ENCODE results near the gene LTBP1.
"Not testable (repeated sequence)": the region's sequence is repeated elsewhere in the genome, so short reads cannot be mapped to it uniquely, and the experiment has no call there.

Gene LTBP1

DNA sequence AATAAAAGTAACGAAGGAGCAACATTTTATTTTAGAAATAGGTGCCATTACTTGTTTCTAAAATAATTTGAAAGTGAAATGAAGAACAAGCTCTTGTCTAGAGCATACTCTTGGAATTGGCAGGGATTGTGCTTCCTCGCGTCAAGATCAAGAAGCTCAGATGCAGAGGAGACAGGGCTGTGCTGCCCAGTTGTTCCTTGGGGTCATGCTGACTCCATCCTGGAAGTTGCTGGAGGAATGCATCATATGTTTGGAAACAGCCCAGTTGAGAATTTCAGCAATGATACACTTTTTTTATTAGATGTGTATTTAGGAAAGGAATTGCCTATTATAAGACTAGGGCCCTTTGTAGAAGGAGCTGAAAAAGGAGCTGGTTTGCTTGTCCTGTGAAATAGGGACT, 17.2 kb downstream of the LTBP1 start:
- DNase-seq (ENCODE audit: low read depth in 2 of 2): no peak

DNA sequence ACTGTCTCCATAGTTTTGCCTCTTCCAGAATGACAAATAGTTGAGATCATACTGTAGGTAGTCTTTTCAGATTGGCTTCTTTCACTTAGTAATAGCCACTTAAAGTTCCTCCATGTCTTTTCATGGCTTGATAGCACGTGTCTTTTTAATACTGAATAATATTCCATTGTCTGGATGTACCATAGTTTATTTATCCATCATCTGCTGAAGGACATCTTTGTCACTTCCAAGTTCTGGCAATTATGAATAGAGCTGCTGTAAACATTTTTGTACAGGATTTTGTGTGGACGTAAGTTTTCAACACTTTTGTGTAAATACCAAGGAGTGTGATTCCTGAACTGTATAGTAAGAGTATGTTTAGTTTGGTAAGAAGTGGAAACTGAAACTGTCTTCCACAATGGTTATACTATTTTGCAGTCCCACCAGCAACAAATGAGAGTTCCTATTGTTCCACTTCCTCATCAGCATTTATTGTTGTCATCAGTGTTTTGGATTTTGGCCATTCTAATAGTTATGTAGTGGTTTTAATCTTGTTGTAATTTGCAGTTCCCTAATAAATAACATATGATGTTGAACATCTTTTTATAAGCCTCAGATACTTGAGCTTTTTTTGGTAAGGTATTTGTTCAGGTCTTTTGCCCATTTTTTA, 18.9 kb downstream of the LTBP1 start:
- no peak for DNase-seq (ENCODE audit: low read depth in 2 of 2)

DNA sequence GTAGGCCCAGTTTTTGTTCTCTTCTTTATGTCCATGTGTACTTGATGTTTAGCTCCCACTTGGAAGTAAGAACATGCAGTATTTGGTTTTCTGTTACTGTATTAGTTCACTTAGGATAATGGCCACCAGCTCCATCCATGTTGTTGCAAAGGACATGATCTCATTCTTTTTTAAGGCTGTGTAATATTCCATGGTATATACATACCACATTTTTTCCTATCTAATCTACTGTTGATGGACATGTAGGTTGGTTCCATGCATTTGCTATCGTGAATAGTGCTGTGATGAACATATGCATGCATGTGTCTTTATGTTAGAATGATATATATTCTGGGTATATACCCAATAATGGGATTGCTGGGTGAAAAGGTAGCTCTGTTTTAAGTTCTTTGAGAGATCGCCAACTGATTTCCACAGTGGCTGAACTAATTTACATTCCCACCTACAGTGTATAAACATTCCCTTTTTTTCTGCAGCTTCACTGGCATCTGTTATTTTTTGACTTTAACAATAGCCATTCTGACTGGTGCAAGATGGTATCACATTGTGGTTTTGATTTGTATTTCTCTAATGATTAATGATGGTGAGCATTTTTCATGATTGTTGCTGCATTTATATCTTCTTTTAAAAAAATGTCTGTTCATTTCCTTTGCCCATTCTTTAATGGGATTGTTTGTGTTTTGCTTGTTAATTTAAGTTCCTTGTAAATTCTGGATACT, 22.9 kb downstream of the LTBP1 start:
- no peak for DNase-seq (ENCODE audit: low read depth in 2 of 2)

DNA sequence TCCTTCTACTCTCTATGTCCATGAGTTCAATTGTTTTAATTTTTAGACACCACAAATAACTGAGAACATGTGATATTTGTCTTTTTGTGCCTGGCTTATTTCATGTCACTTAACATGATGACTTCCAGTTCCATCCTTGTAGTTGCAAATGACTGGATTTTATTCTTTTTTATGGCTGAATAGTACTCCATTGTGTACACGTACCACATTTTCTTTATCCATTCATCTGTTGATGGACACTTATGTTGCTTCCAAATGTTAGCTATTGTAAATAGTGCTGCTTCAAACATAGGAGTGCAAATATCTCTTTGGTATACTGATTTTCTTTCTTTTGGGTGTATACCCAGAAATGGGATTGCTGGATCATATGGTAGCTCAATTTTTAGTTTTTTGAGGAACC, 27.0 kb downstream of the LTBP1 start:
- DNase-seq (ENCODE audit: low read depth in 2 of 2): not testable (repeated sequence)

DNA sequence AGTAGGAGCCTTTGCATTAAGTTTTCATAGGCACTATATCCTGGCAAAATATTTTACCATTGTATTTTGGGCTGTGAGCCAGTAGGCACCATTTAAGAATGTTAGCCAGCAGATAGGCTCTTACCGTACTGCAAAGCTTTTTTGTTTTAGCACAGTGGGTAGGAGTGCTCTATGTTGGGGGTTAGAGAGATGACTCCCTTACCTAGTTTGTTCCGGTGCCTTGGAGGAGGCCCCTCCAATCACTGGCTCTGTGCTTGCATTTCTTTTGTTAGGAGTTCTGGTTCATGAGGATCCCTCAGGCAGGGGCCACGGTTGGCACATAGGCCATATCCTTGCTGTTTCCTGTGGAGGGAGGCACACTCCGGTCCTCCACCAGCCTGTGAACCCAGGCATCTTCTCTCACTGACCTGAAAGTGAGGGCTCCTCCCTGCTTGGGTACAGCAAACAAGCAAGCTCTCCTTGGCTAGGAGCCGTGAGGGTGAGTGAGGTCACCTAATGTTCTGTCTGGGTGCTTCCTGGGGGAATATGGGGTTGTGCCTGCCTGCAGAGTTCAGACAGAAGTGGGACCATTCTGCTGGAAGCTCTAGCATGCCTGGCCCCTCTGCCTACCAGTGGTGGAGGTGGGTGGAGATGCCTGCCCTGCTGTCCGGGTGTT, 29.8 kb downstream of the LTBP1 start:
- no peak for DNase-seq (ENCODE audit: low read depth in 2 of 2)

DNA sequence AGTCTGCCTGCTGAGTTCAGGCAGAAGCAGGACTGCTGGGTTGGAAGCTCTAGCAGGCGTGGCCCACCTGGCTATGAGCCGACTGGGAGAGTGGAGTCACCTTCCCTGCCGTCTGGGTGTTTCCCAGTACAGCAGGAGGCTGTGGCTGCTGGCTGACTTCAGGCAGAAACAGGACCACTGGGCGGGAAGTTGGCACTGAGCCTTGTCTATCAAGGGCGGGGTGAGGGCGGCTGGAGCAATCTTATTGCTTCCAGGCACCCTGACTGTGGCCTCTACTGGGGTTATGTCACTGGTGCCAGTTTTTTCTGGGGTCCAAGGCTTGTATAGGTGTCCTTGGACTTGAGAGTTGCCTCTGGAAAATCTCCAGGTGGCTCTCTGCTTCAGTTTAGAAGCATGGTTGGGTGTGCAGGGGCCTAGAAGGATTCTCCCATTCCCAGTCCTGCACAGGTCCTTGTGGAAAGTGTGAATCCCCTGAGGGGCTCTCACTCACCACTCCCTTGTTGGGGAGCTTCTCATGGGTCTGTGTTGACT, 30.5 kb downstream of the LTBP1 start:
- no peak for DNase-seq (ENCODE audit: low read depth in 2 of 2)

DNA sequence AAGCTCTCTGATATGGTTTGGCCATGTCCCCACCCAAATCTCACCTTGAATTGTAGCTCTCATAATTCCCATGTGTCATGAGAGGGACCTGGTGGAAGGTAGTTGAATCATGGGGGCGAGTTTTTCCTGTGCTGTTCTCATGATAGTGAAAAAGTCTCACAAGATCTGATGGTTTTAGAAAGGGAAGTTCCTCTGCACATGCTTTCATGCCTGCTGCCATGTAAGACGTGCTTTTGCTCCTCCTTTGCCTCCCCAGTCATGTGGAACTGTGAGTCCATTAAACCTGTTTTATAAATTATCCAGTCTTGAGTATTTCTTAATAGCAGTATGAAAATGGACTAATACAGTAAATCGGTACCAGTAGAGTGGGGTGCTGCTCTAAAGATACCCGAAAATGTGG, 34.9 kb downstream of the LTBP1 start:
- DNase-seq (ENCODE audit: low read depth in 2 of 2): no peak

DNA sequence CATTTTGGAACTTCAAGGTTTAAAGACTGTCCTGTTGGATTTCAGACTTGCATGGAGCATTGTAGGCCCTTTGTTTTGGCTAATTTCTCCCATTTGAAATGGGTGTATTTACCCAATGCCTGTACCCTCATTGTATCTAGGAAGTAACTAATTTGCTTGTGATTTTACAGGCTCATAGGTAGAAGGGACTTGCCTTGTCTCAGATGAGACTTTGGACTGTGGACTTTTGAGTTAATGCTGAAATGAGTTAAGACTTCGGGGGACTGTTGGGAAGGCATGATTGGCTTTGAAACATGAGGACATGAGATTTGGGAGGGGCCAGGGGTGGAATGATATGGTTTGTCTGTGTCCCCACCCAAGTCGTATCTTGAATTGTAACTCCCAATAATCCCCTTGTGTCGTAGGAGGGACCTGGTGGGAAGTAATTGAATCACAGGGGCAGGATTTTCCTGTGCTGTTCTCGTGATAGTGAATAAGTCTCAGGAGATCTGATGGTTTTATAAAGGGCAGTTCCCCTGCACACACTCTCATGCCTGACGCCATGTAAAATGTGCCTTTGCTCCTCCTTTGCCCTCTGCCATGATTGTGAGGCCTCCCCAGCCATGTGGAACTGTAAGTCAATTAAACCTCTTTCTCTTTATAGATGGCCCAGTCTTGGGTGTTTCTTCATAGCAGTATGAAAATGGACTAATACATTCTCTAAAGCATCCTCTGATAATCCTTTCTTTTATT, 36.6 kb downstream of the LTBP1 start:
- not testable (repeated sequence) for DNase-seq (ENCODE audit: low read depth in 2 of 2)

DNA sequence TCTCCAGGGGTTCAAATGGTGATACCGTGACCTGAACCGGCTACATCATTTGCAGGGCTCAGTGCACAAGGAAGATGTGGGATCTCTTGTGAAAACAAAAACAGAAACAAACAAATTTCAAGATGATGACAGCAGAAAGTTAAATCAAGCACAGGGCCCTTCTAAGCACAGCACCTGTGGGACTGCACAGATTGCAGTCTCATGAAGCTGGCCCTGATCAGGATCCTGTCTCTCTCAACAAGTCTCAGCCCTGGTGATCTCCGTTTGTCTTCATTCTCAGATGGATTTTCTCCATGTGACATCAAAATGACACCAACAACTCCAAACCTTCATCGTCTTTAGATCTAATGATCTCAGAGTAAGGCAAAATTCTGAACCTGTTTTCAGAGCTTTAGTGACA, 39.7 kb downstream of the LTBP1 start:
- DNase-seq (ENCODE audit: low read depth in 2 of 2): no peak

DNA sequence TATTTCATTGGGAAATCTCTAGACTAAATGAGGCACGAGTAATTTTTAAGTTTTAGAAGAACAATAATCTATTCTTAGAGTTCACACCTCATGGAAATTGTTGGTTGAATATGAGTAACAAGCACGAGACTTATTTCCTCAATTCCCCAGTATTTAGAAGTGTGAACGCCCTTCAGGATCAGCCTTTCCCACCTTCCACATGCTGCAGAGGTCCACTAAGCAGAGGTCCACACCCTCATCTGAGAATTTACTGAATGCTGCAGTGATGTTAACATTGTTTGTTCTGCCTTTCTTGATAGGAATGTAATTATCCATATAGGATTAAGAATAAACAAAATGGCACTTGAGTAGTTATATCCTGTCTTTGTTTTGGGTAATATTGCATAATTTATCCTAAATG, 41.8 kb downstream of the LTBP1 start:
- no peak for DNase-seq (ENCODE audit: low read depth in 2 of 2)

DNA sequence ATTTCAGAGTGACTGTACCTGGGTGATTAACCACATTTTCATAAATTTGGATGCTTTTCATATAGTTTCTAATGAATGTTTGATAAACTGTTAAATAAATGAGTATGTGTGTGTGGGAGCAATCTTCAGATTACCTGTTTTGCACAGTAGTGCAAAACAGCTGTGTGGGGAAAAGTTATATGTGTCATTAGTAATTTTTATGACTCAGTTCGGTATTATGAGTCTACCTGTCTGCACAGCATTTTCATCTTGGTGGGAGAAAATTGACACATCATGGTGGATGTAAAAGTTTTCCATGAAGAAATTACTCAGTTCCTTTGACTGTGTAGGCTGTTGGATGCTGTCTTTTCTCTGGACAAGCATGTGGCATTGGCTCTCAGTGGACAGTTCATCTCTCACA, 43.8 kb downstream of the LTBP1 start:
- DNase-seq (ENCODE audit: low read depth in 2 of 2): no peak

DNA sequence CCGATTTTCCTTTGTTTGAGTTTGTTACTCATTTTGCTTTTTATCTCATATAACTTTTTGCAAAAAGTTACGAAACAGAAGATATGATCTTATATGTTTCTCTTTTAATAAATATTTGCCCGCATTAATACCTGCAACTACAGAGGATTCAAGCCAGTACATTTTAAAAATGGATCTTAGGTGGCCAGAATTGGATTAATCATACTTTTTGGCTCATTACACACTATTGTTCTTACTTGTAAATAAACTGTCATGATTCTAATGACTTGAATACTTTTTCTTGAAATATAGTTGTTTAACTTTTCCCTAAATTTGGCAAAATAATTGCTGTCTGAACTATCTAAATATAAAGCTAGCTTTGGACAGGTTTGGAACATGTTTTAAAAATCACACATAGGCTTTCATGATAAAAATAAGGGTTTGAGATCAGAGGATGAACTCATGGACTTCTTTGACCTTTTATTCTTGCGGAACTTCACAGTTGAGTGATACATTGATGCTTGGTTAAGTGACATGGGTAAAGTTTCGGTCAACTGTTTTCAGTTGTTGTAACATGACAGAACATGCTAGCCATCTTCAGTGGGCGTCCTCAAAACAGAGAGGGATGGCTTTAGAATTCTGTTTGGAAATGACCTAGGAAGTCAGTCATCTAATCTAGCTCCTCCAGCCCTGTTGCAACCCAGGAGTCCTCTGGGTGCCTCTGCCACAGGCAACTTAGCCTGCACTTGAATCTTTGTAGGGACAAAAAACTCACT, 44.5 kb downstream of the LTBP1 start:
- DNase-seq (ENCODE audit: low read depth in 2 of 2): no peak

DNA sequence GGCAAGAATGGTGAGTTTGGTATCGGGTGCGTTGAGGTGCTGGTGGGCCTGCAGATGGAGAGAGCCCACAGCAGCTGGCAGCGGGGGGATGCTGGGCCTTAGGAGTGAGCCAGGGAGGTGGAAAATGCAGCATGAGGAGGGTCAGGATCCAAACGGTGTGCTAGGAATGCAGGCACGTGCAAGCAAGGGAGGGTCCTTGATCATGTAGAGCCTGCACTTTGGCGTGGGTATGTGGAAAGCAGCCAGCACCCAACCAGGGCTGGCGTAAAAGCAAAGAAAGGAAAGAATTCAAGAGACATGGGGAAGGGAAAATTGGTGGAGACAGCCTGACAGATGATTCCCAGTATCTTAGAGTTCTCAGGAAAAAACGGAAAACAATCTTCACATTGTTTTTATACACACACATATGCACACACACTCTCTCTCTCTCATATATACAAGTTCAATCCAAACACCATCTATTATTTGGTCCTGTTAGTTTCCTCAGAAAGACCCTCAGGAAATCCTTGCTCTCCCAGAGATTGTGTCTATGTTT, 46.3 kb downstream of the LTBP1 start:
- DNase-seq (ENCODE audit: low read depth in 2 of 2): no peak

DNA sequence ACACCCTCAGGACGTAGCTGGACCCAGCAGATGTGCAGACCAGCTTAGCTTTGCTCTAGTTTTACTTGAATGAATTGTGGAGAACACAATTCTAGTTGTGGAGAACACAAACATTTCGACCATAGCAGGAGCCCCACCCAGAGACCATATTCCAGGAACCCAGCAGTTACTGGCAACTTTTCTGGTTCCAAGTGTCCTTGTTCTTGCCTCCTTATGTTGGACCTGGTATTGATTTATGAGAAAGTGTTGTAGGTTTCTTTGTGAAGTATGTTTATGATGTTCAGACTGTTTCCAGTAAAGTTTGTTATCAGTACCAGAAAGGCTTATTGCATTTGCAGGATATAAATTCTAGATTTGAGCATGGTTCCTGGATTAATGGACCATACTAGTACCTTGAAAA, 51.0 kb downstream of the LTBP1 start:
- no peak for DNase-seq (ENCODE audit: low read depth in 2 of 2)

DNA sequence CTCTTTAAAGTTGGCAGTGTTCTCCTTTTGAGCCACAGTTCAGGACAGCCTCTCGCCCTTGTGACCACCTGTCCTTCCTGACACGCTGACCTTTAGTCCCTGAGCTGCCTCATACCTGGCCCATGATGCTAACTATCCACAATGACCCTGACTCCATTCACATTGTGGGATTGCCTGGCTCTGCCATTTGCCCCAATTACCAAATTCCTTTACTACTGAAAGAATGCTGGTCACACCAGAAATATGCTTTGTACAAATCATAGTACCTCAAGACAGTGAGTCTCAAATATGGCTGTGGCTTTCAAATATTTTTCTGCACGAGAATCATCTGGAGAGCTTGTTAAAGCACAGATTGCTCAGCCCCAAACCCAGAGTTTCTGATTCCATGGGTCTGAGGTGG, 54.2 kb downstream of the LTBP1 start:
- DNase-seq (ENCODE audit: low read depth in 2 of 2): peak; percentile 37 to 41

DNA sequence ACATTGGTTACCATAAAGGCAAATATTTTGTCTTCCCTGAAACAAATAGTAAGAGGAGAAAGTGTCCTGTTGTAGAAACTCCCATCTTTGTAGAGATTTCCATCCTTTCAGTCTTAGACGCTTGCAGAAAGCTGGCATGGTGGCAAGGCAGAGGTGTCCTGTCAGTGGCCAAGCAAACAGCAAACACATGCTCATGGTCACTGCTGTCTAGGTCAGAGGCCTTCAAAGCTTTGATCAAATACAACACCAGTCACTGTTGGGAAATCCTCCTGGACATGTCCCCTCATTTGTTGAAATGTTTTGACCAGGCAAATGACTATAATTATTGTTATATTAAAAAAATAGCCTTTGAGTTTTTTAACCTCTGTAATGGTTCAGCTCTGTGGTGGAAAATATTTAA, 55.1 kb downstream of the LTBP1 start:
- no peak for DNase-seq (ENCODE audit: low read depth in 2 of 2)

DNA sequence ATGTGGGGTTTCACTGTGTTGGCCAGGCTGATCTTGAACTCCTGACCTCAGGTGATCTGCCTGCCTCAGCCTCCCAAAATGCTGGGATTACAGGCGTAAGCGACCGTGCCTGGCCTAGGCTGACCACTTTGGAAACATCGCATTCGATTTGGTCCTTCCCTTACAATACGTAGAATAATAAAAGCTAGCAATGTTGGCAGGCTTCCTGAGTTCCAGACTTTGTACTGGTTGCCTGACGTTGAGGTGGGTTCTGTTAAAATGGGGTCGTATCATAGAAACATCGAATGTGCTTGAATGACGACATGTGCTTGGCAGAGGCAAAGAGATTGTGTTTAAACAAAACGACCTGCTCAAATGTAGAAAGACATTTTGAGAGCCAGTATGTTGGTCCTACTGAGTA, 56.1 kb downstream of the LTBP1 start:
- DNase-seq (ENCODE audit: low read depth in 2 of 2): no peak

DNA sequence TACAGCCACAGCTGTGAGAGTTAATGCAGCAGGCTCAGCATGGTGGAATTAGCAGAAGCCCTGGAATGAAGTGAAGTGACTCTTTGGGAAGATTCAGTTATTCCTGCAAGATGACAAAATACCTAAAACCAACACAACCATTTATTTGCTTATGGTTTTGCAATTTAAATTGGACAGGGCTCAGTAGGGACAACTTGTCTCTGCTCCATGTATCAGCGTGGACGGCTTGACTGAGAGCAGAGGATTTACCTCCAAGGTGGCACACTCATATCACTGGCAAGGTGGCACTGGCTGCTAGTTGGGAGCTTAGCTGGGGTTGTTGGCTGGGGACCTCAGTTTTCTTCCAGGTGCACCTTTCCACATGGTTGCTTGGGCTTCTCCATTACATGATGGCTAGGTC, 58.3 kb downstream of the LTBP1 start:
- DNase-seq (ENCODE audit: low read depth in 2 of 2): no peak

DNA sequence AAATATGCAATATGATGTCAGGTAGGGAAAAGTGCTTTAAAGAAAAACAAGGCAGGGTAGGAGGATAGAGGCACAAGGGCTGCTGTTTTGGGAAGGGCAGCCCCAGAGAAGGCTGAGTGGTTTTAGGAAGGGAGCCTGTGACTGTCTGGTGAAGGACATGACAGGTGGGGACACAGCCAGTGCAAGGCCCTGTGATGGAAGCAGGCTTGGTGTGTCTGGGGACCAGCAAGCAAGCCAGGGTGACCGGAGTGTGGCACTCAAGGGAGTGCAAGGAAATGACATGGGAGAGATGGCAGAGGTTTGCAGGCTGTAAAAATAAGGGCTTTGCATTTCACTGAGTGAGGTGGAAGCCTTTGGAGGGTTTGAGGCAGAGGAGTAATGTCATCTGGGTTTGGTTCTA, 62.0 kb downstream of the LTBP1 start:
- no peak for DNase-seq (ENCODE audit: low read depth in 2 of 2)

DNA sequence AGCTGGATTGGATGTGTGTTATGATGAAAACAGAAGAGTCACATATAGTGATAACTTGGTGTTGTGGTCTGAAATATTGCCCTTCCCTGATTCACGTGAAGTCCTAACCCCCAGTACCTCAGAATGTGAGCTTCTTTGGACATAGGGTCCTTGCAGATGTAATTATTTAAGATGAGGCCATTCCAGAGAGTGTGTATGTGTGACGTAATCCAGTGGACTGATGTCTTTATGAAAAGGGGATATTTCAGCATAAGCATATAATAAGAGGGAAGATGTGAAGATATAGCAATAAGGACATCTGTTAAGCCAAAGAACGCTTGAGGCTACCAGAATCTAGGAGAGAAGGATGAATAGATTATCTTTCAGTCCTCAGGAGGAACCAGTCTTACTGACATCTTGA, 62.5 kb downstream of the LTBP1 start:
- no peak for DNase-seq (ENCODE audit: low read depth in 2 of 2)

DNA sequence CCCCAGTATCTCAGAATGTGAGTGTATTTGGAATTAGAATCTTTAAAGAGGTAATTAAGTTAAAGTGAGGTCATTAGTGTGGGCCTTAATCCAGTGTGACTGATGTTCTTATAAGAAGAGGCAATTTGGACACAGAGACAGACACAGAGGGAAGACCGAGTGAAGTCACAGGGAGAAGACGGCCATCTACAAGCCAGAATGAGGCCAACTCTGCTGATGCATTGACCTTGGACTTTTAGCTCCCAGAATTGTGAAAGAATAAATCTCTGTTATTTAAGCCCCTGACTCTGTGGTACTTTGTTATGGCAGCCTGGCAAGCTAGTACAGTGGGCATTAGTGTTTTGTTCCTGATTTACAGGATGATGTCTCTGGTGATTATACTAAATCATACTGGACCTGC, 64.6 kb downstream of the LTBP1 start:
- no peak for DNase-seq (ENCODE audit: low read depth in 2 of 2)
